Caki2 (cell line): ENCODE data around the gene PSMC6. TPM values are rescaled to one million over a fixed set of nuclear protein-coding genes. Genes with fewer than 3 reads are reported as not detected.
"Not testable (repeated sequence)": the region's sequence is repeated elsewhere in the genome, so short reads cannot be mapped to it uniquely, and the experiment has no call there.

Source experiments
- DNase-seq: peaks from one replicate; pipeline ENCODE4 v3.0.0-alpha.2; 2015; ENCODE audit warnings: low read depth
- in situ Hi-C: cut with HindIII; loops from 2 replicates; pipeline ENCODE4 v1.10.0; 2016; ENCODE audit warnings: low sequenced_read_pairs, low pct_unique_long_range_greater_than_20kb, mixed read lengths
- total RNA-seq: library from RNA; depleted of rRNA; stranded (reverse); fragments of >200 nt; shearing (Covaris generic); gene quantifications from 2 replicates; pipeline ENCODE4 v1.2.3, GENCODE V29; 2014; ENCODE audit warnings: low replicate concordance

PSMC6 gene
- total RNA-seq, 1 experiment from 2014 or later: 109 TPM

- no peak for DNase-seq
- in situ Hi-C loops: no loop called here
These were observed 3.3 kb upstream of the PSMC6 start for GRCh38 chr14:52703664-52704063.

- in situ Hi-C loops: no loop called here
- no peak for DNase-seq
These were observed 714 bp upstream of the PSMC6 start for GRCh38 chr14:52706286-52706685.

GRCh38 chr14:52711666-52712065 lies 4.7 kb downstream of the PSMC6 start:
- in situ Hi-C loops: no loop called here
- no peak for DNase-seq

GRCh38 chr14:52716155-52716554 lies 9.2 kb downstream of the PSMC6 start:
- in situ Hi-C loops: no loop called here
- no peak for DNase-seq

GRCh38 chr14:52723514-52724359 lies 16.7 kb downstream of the PSMC6 start:
- in situ Hi-C loops: no loop called here
- DNase-seq: no peak

- in situ Hi-C loops: no loop called here
- DNase-seq: no peak
These were observed 17.3 kb downstream of the PSMC6 start for GRCh38 chr14:52724360-52724644.

- in situ Hi-C loops, DNase-seq: not testable (repeated sequence)
These were observed 20.5 kb downstream of the PSMC6 start for GRCh38 chr14:52727509-52727908.

- DNase-seq, in situ Hi-C loops: not testable (repeated sequence)
These were observed 22.0 kb downstream of the PSMC6 start for GRCh38 chr14:52729035-52729434.

GRCh38 chr14:52729585-52729924 lies 22.6 kb downstream of the PSMC6 start:
- no peak for DNase-seq
- in situ Hi-C loops: no loop called here

- DNase-seq: peak; percentile 95
- in situ Hi-C loops: no loop called here
These were observed 23.1 kb downstream of the PSMC6 start, which contains the start of gene STYX for GRCh38 chr14:52729925-52730708. Gene STYX (plus strand): TSS chr14:52730166. CDS start chr14:52730475, 309 bp downstream.

GRCh38 chr14:52730709-52731111 lies 23.7 kb downstream of the PSMC6 start:
- in situ Hi-C loops: no loop called here
- DNase-seq: no peak

- in situ Hi-C loops: no loop called here
- no peak for DNase-seq
These were observed 26.8 kb downstream of the PSMC6 start for GRCh38 chr14:52733824-52734223.

- no peak for DNase-seq
- in situ Hi-C loops: no loop called here
These were observed 29.0 kb downstream of the PSMC6 start for GRCh38 chr14:52735921-52736489.

GRCh38 chr14:52738409-52738808 lies 31.4 kb downstream of the PSMC6 start:
- no peak for DNase-seq
- in situ Hi-C loops: no loop called here

- in situ Hi-C loops: no loop called here
These were observed 33.8 kb downstream of the PSMC6 start for GRCh38 chr14:52740751-52741150.

GRCh38 chr14:52741865-52742264 lies 34.9 kb downstream of the PSMC6 start:
- in situ Hi-C loops: no loop called here
- no peak for DNase-seq

More at GRCh38 chr14:52740751-52741150, 33.8 kb downstream of the PSMC6 start:
- DNase-seq: no peak

- DNase-seq: no peak
- in situ Hi-C loops: no loop called here
These were observed 41.8 kb downstream of the PSMC6 start for GRCh38 chr14:52748647-52749292.

GRCh38 chr14:52755607-52756316 lies 48.8 kb downstream of the PSMC6 start:
- in situ Hi-C loops: no loop called here
- no peak for DNase-seq
